KOPT-K1 (cell line): ENCODE results near the gene SPRN.

Experiments
- H3K27ac ChIP-seq: fragments of 200-600 bp; sonication (generic); 2 replicates; pipeline ENCODE4 v1.5.1; 2016; ENCODE audit warnings: antibody characterized with exemption, mild to moderate bottlenecking, low read depth, low read length; ENCODE audit not compliant: poor library complexity, severe bottlenecking
- H3K36me3 ChIP-seq: fragments of 200-600 bp; sonication (generic); 2 replicates; pipeline ENCODE4 v1.5.1; 2017; ENCODE audit warnings: antibody characterized with exemption, mild to moderate bottlenecking, low read length, moderate library complexity; ENCODE audit not compliant: insufficient read depth
- H3K9me3 ChIP-seq: fragments of 200-600 bp; sonication (generic); 2 replicates; pipeline ENCODE4 v1.5.1; 2017; ENCODE audit warnings: antibody characterized with exemption, low read length, mild to moderate bottlenecking; ENCODE audit not compliant: insufficient read depth, poor library complexity, severe bottlenecking

Gene SPRN

GRCh38 chr10:133412381-133412711 lies 12.1 kb downstream of the SPRN start:
- Histone ChIP-seq H3K36me3 (peaks cover 79% of the 10 kb centered on the region), H3K9me3 (peaks cover 75% of the 10 kb centered on the region), H3K27ac (no peak overlapping the region)

GRCh38 chr10:133411523-133412380 lies 12.7 kb downstream of the SPRN start:
- Histone ChIP-seq H3K36me3 (peaks cover 85% of the 10 kb centered on the region), H3K9me3 (peaks cover 80% of the 10 kb centered on the region), H3K27ac (no peak overlapping the region)

- Histone ChIP-seq H3K27ac (no peak overlapping the region), H3K9me3 (peaks cover 39% of the 10 kb centered on the region), H3K36me3 (peaks cover 98% of the 10 kb centered on the region)
Measured at GRCh38 chr10:133405844-133406527, 18.4 kb downstream of the SPRN start.

GRCh38 chr10:133405272-133405671 lies 19.2 kb downstream of the SPRN start:
- Histone ChIP-seq H3K27ac (no peak overlapping the region), H3K36me3 (peaks cover 98% of the 10 kb centered on the region)

GRCh38 chr10:133403784-133404183 lies 20.6 kb downstream of the SPRN start:
- peaks cover 98% of the 10 kb centered on the region for H3K36me3 ChIP-seq
- peaks cover 17% of the 10 kb centered on the region for H3K9me3 ChIP-seq
- H3K27ac ChIP-seq = no peak overlapping the region

More at GRCh38 chr10:133405272-133405671, 19.2 kb downstream of the SPRN start:
- H3K9me3 ChIP-seq = peaks cover 31% of the 10 kb centered on the region

GRCh38 chr10:133403359-133403758 lies 21.1 kb downstream of the SPRN start:
- H3K27ac ChIP-seq = no peak overlapping the region
- H3K36me3 ChIP-seq = peaks cover 98% of the 10 kb centered on the region
- peaks cover 12% of the 10 kb centered on the region for H3K9me3 ChIP-seq

GRCh38 chr10:133401981-133402725 lies 22.3 kb downstream of the SPRN start:
- peaks cover 5% of the 10 kb centered on the region for H3K9me3 ChIP-seq
- no peak overlapping the region for H3K27ac ChIP-seq
- peaks cover 98% of the 10 kb centered on the region for H3K36me3 ChIP-seq

GRCh38 chr10:133401500-133401899 lies 22.9 kb downstream of the SPRN start:
- Histone ChIP-seq H3K9me3 (no peaks in the 10 kb centered on the region), H3K27ac (no peak overlapping the region), H3K36me3 (peaks cover 98% of the 10 kb centered on the region)

- H3K36me3 ChIP-seq = peaks cover 99% of the 10 kb centered on the region
- H3K9me3 ChIP-seq = no peaks in the 10 kb centered on the region
- H3K27ac ChIP-seq = no peak overlapping the region
Measured at GRCh38 chr10:133400624-133401424, 23.6 kb downstream of the SPRN start.

GRCh38 chr10:133399123-133399601 lies 25.3 kb downstream of the SPRN start:
- peaks cover 88% of the 10 kb centered on the region for H3K36me3 ChIP-seq

GRCh38 chr10:133397938-133398337 lies 26.5 kb downstream of the SPRN start:
- Histone ChIP-seq H3K27ac (no peak overlapping the region), H3K36me3 (peaks cover 77% of the 10 kb centered on the region)

More at GRCh38 chr10:133399123-133399601, 25.3 kb downstream of the SPRN start:
- no peaks in the 10 kb centered on the region for H3K9me3 ChIP-seq
- H3K27ac ChIP-seq = no peak overlapping the region

GRCh38 chr10:133396035-133396624 lies 28.3 kb downstream of the SPRN start:
- Histone ChIP-seq H3K9me3 (no peaks in the 10 kb centered on the region), H3K27ac (no peak overlapping the region), H3K36me3 (peaks cover 59% of the 10 kb centered on the region)

More at GRCh38 chr10:133397938-133398337, 26.5 kb downstream of the SPRN start:
- H3K9me3 ChIP-seq = no peaks in the 10 kb centered on the region

GRCh38 chr10:133394801-133395221 lies 29.6 kb downstream of the SPRN start:
- peak overlapping the region; percentile 82 for H3K27ac ChIP-seq
- no peaks in the 10 kb centered on the region for H3K9me3 ChIP-seq
- H3K36me3 ChIP-seq = peaks cover 46% of the 10 kb centered on the region

GRCh38 chr10:133394064-133394663 lies 30.3 kb downstream of the SPRN start, which contains the start of gene MTG1:
MTG1 (plus strand) TSS chr10:133394157; CDS start chr10:133394221, 64 bp downstream.
- H3K27ac ChIP-seq = peak within 1 kb of the TSS; percentile 82
- H3K9me3 ChIP-seq = no peaks in the 10 kb centered on the region
- peaks cover 40% of the 10 kb centered on the region for H3K36me3 ChIP-seq
